ENCODE data around the gene OR4C6.

DNA sequence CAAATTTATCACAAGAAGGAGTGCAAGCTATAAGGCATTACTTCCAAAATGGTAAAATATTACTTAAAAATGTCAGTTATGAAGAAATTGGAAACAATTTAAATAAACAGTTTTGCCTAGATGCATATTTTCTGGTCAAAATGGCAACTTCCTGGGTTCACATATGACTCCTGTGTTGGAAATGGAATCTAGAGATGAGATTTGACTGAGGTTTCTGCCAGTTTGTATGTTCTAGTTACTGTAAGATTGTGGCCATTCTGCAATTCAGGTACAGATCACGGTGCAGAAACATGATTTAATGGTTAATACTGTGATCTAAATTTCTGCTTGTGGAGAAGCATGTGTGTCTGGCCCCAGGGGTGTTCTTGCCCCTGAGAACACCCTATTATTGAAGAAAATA is 3.4 kb upstream of the OR4C6 start:
- TF ChIP-seq, protein P1, sequence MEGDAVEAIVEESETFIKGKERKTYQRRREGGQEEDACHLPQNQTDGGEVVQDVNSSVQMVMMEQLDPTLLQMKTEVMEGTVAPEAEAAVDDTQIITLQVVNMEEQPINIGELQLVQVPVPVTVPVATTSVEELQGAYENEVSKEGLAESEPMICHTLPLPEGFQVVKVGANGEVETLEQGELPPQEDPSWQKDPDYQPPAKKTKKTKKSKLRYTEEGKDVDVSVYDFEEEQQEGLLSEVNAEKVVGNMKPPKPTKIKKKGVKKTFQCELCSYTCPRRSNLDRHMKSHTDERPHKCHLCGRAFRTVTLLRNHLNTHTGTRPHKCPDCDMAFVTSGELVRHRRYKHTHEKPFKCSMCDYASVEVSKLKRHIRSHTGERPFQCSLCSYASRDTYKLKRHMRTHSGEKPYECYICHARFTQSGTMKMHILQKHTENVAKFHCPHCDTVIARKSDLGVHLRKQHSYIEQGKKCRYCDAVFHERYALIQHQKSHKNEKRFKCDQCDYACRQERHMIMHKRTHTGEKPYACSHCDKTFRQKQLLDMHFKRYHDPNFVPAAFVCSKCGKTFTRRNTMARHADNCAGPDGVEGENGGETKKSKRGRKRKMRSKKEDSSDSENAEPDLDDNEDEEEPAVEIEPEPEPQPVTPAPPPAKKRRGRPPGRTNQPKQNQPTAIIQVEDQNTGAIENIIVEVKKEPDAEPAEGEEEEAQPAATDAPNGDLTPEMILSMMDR (conservative IDR thresholded peaks at IDR 0.05; ENCODE audit: low read depth, low read length): no peak
- no peak for TF ChIP-seq EZH2 (IDR thresholded peaks at IDR 0.05; ENCODE audit: low read length, unreplicated experiment)
- no peak for TF ChIP-seq EZH2phosphoT487 (IDR thresholded peaks at IDR 0.05; ENCODE audit: borderline replicate concordance, low read length)
